SH-SY5Y (cell line): ENCODE data around the gene RAPGEF3.

Experiments
- GATA2 ChIP-seq: IDR thresholded peaks from 2 replicates; pipeline ENCODE4 v1.6.1; 2011; ENCODE audit warnings: mild to moderate bottlenecking, low read depth, low read length
- GATA3 ChIP-seq: IDR thresholded peaks from 2 replicates; pipeline ENCODE4 v1.6.1; 2011; ENCODE audit warnings: low read depth, mild to moderate bottlenecking, low read length, moderate library complexity

DNA sequence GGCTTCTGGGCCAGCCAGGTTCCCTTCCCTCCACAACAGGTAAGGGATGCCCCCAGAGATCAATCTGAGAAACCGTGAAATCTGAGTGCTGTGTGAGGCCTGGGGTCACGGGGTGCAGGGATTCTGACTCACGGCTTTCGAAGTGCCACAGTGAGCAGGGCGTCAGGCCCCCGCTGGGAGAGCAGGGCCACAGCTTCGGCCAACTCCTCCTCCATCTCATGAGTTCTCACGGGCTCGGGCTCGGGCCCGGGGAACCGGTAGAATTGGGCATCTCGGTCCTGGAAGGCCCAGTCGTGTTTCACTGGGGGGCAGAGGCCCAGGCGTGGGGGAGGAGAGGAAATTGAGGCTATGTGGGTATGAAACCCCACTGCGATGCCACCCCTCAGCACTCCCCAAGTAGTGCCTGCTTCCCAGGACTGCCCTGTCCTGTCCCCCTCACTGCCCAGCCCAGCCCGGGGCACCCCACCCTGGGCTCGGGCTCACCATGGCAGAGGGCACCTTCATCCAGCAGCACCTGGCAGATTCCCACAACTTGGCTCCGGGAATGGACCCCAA lies 7.7 kb downstream of the RAPGEF3 start:
- TF ChIP-seq GATA2, result no peak
- TF ChIP-seq GATA3, result no peak
